Testis (tissue), 3 donors: ENCODE data around the gene MEF2B. TPM values are rescaled to one million over a fixed set of nuclear protein-coding genes. Genes with fewer than 3 reads are reported as not detected.
A peak's percentile ranks its signal among the peaks of the same experiment; 100 is the strongest.
"Not testable (repeated sequence)": the region's sequence is repeated elsewhere in the genome, so short reads cannot be mapped to it uniquely, and the experiment has no call there.

ENCODE experiments used
- DNase-seq: peaks from one replicate; pipeline ENCODE4 v3.0.0-alpha.2; 2019
- H3K27ac ChIP-seq, 2 donors: fragments of 200-600 bp; sonication (generic); one replicate each; pipeline ENCODE4 v1.5.1; 2019
- H3K27me3 ChIP-seq: fragments of 200-600 bp; sonication (generic); one replicate; pipeline ENCODE4 v1.5.1; 2019
- H3K36me3 ChIP-seq: fragments of 200-600 bp; sonication (generic); one replicate; pipeline ENCODE4 v1.5.1; 2017; ENCODE audit warnings: low read depth; ENCODE audit errors: missing control alignments
- H3K4me1 ChIP-seq: fragments of 200-600 bp; sonication (generic); one replicate; pipeline ENCODE4 v1.5.1; 2019
- H3K4me3 ChIP-seq, 2 donors: fragments of 200-600 bp; sonication (generic); one replicate each; pipeline ENCODE4 v1.5.1; 2017 to 2019
- H3K9me3 ChIP-seq: fragments of 200-600 bp; sonication (generic); one replicate; pipeline ENCODE4 v1.5.1; 2017
- POLR2A ChIP-seq: fragments of 450-650 bp; IDR thresholded peaks from one replicate; pipeline ENCODE4 v1.6.1; 2017; ENCODE audit warnings: antibody characterized with exemption, mild to moderate bottlenecking, moderate library complexity
- WGBS, 2 donors: methylation state at CpG; one replicate each; pipeline ENCODE4 v1.1.5; 2018; 5-methylcytosine and 5-hydroxymethylcytosine counted together
- intact Hi-C: fragments of 100-400 bp; cut with DNase I; formaldehyde crosslinking; loops from one replicate; pipeline ENCODE4 v1.15.1; 2023; ENCODE audit warnings: low total_unique reads
- polyA plus RNA-seq: library from polyadenylated mRNA; stranded (reverse); fragments of 350-450 nt; fragmentation: Illumina TruSeq; extraction: RNeasy Lipid Tissue Mini Kit (QIAGEN cat#74804); gene quantifications from one replicate; pipeline ENCODE4 v1.2.3, GENCODE V29; 2014; ENCODE audit warnings: low read depth, low replicate concordance; ENCODE audit not compliant: insufficient read depth
- total RNA-seq, 2 donors: library from RNA; depleted of rRNA; stranded (reverse); fragments of >200 nt; gene quantifications; one replicate each; pipeline ENCODE4 v1.2.3, GENCODE V29; 2016
- TF ChIP-seq, protein P1 (sequence below), 3 experiments: fragments of 450-650 bp in 2 of 3; fragments of 200-600 bp in 1 of 3; sonication (generic) in 1 of 3; IDR thresholded peaks; one replicate each; pipeline ENCODE4 v1.5.1; 2016 to 2019; ENCODE audit warnings: antibody characterized with exemption in 3 of 3, mild to moderate bottlenecking in 2 of 3, moderate library complexity in 1 of 3

MEF2B gene
- total and polyA plus RNA-seq, 3 donors from 2014 or later: 3.0 to 5.7 (median 3.1) TPM

DNA sequence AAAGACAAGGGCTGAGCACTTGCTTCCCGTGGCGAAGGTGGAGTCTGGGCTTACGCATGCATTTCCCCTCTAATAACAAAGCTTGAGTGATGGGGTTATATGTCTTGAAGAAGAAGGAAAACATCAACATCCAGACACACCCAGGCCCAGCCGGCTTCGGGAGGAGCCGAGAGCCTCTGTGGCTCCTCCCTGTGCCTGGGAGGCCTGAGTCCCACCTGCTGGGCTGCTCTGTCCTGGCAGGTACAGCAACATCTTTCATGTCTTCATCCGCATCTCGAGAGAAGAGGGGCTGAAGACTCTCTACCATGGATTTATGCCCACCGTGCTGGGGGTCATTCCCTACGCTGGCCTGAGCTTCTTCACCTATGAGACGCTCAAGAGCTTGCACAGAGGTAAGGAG is 62.4 kb downstream of the MEF2B start:
- no peak for DNase-seq
- no peak for TF ChIP-seq POLR2A
- TF ChIP-seq, protein P1, sequence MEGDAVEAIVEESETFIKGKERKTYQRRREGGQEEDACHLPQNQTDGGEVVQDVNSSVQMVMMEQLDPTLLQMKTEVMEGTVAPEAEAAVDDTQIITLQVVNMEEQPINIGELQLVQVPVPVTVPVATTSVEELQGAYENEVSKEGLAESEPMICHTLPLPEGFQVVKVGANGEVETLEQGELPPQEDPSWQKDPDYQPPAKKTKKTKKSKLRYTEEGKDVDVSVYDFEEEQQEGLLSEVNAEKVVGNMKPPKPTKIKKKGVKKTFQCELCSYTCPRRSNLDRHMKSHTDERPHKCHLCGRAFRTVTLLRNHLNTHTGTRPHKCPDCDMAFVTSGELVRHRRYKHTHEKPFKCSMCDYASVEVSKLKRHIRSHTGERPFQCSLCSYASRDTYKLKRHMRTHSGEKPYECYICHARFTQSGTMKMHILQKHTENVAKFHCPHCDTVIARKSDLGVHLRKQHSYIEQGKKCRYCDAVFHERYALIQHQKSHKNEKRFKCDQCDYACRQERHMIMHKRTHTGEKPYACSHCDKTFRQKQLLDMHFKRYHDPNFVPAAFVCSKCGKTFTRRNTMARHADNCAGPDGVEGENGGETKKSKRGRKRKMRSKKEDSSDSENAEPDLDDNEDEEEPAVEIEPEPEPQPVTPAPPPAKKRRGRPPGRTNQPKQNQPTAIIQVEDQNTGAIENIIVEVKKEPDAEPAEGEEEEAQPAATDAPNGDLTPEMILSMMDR (IDR thresholded peaks at IDR 0.05): no peak
- no peak overlapping the region for H3K4me3 ChIP-seq
- peaks cover 9% of the 10 kb centered on the region for H3K4me1 ChIP-seq
- WGBS, 2 donors: 88 to 92% methylated on average over 11 of the region's 11 CpGs
- intact Hi-C loops: no loop called here
- H3K27ac ChIP-seq: no peak overlapping the region
- H3K36me3 ChIP-seq: no peaks in the 10 kb centered on the region
- H3K9me3 ChIP-seq: no peaks in the 10 kb centered on the region
- H3K27me3 ChIP-seq: no peaks in the 10 kb centered on the region

- H3K27me3 ChIP-seq, H3K4me3 ChIP-seq, H3K4me1 ChIP-seq, H3K36me3 ChIP-seq, H3K27ac ChIP-seq, H3K9me3 ChIP-seq, intact Hi-C loops, DNase-seq: not testable (repeated sequence)
- WGBS, 2 donors: 92 to 94% methylated on average over 7 of the region's 7 CpGs
Observed at GRCh38 chr19:19106938-19107337, 63.1 kb downstream of the MEF2B start.

DNA sequence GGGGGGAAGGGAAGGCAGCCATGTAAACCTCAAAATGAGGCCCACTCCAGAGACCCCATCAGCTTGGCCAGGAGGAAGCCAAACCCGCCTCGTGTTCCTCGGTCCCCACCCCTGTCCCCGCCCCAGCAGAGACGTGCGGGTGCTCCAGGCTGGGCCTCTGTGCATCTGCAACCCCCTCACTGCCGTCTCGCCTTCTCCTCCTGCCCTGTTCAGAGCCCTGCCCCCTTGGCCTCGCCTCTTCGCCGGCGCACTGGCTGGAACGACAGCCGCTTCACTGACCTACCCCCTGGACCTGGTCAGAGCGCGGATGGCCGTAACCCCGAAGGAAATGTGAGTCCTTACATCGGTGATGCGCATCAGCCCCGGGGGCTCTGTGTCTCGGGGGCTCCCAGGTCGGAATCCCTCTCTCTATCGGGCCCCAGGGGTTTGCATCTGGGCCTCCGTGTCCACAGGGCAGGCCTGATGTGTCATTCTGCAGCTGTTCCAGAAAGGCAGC is 64.0 kb downstream of the MEF2B start:
- intact Hi-C loops: no loop called here
- H3K4me3 ChIP-seq: peak overlapping the region in 1 of 2 donors; percentile 38
- no peak for TF ChIP-seq POLR2A
- TF ChIP-seq, protein P1 (IDR thresholded peaks at IDR 0.05): no peak
- no peaks in the 10 kb centered on the region for H3K27me3 ChIP-seq
- H3K9me3 ChIP-seq: no peaks in the 10 kb centered on the region
- H3K4me1 ChIP-seq: peaks cover 9% of the 10 kb centered on the region
- no peak overlapping the region for H3K27ac ChIP-seq
- WGBS, 2 donors: 48 to 50% methylated on average over 25 of the region's 25 CpGs
- no peak for DNase-seq
- H3K36me3 ChIP-seq: no peaks in the 10 kb centered on the region

GRCh38 chr19:19105365-19106055 is 64.6 kb downstream of the MEF2B start:
- intact Hi-C loops: no loop called here
- H3K27ac ChIP-seq: no peak overlapping the region
- TF ChIP-seq, protein P1 (IDR thresholded peaks at IDR 0.05): no peak
- no peak for TF ChIP-seq POLR2A
- peak overlapping the region in 1 of 2 donors; percentile 38 for H3K4me3 ChIP-seq
- DNase-seq: peak; percentile 72
- H3K36me3 ChIP-seq: no peaks in the 10 kb centered on the region
- no peaks in the 10 kb centered on the region for H3K27me3 ChIP-seq
- no peaks in the 10 kb centered on the region for H3K9me3 ChIP-seq
- WGBS, 2 donors: 41 to 54% methylated on average over 12 to 27 of the region's 36 CpGs
- peaks cover 9% of the 10 kb centered on the region for H3K4me1 ChIP-seq

GRCh38 chr19:19103167-19103566 is 66.9 kb downstream of the MEF2B start:
- Histone ChIP-seq H3K27ac (no peak overlapping the region), H3K4me1 (no peaks in the 10 kb centered on the region), H3K36me3 (no peaks in the 10 kb centered on the region), H3K9me3 (no peaks in the 10 kb centered on the region), H3K4me3 (no peak overlapping the region), H3K27me3 (no peaks in the 10 kb centered on the region)
- intact Hi-C loops: no loop called here
- TF ChIP-seq POLR2A: no peak
- TF ChIP-seq, protein P1 (IDR thresholded peaks at IDR 0.05): no peak
- WGBS, 2 donors: 94% methylated on average over 11 of the region's 11 CpGs
- DNase-seq: no peak

GRCh38 chr19:19102566-19102965 is 67.5 kb downstream of the MEF2B start:
- H3K4me3 ChIP-seq, H3K9me3 ChIP-seq, H3K4me1 ChIP-seq, DNase-seq, H3K27me3 ChIP-seq, intact Hi-C loops, H3K27ac ChIP-seq, H3K36me3 ChIP-seq: not testable (repeated sequence)
- WGBS, 2 donors: 90 to 100% methylated on average over 10 of the region's 10 CpGs
